ENCODE data around the gene SOX30. TPM values are rescaled to one million over a fixed set of nuclear protein-coding genes. Genes with fewer than 3 reads are reported as not detected.
"Not testable (repeated sequence)": the region's sequence is repeated elsewhere in the genome, so short reads cannot be mapped to it uniquely, and the experiment has no call there.

Gene SOX30
- total RNA-seq (ENCODE audit: unreplicated experiment): not detected
- long read RNA-seq: 0 reads

GRCh38 chr5:157652377-157652692 is at the start of gene SOX30:
Gene SOX30 (minus strand): TSS chr5:157652438. CDS start chr5:157652078, 360 bp downstream.
- TF ChIP-seq CTCF (IDR thresholded peaks at IDR 0.05; ENCODE audit: partially characterized antibody, unreplicated experiment): no peak
- Mint-ChIP-seq H3K4me3 (ENCODE audit: unreplicated experiment) (peak within 1 kb of the TSS; percentile 43), H3K9me3 (ENCODE audit: unreplicated experiment) (peaks cover 6% of the 10 kb centered on the region), H3K27me3 (ENCODE audit: unreplicated experiment) (peaks cover 2% of the 10 kb centered on the region), H3K27ac (ENCODE audit: unreplicated experiment) (no peak within 1 kb of the TSS), H3K36me3 (ENCODE audit: unreplicated experiment) (peaks cover 15% of the 10 kb centered on the region), H3K4me1 (ENCODE audit: low read depth, unreplicated experiment) (no peaks in the 10 kb centered on the region)
- DNase-seq: no peak

- H3K36me3 Mint-ChIP-seq (ENCODE audit: unreplicated experiment); H3K9me3 Mint-ChIP-seq (ENCODE audit: unreplicated experiment); H3K27me3 Mint-ChIP-seq (ENCODE audit: unreplicated experiment); H3K27ac Mint-ChIP-seq (ENCODE audit: unreplicated experiment); H3K4me1 Mint-ChIP-seq (ENCODE audit: low read depth, unreplicated experiment); DNase-seq; H3K4me3 Mint-ChIP-seq (ENCODE audit: unreplicated experiment): not testable (repeated sequence)
These were observed 46.4 kb upstream of the SOX30 start for GRCh38 chr5:157698674-157699073.

- H3K27ac Mint-ChIP-seq (ENCODE audit: unreplicated experiment); H3K36me3 Mint-ChIP-seq (ENCODE audit: unreplicated experiment); H3K27me3 Mint-ChIP-seq (ENCODE audit: unreplicated experiment); H3K4me1 Mint-ChIP-seq (ENCODE audit: low read depth, unreplicated experiment); H3K9me3 Mint-ChIP-seq (ENCODE audit: unreplicated experiment); H3K4me3 Mint-ChIP-seq (ENCODE audit: unreplicated experiment); DNase-seq: not testable (repeated sequence)
These were observed 43.9 kb upstream of the SOX30 start for GRCh38 chr5:157696154-157696553.

GRCh38 chr5:157693816-157694215 is 41.6 kb upstream of the SOX30 start:
- not testable (repeated sequence) for H3K4me3 Mint-ChIP-seq (ENCODE audit: unreplicated experiment); H3K36me3 Mint-ChIP-seq (ENCODE audit: unreplicated experiment); DNase-seq; H3K4me1 Mint-ChIP-seq (ENCODE audit: low read depth, unreplicated experiment); H3K27me3 Mint-ChIP-seq (ENCODE audit: unreplicated experiment); H3K9me3 Mint-ChIP-seq (ENCODE audit: unreplicated experiment); H3K27ac Mint-ChIP-seq (ENCODE audit: unreplicated experiment)

GRCh38 chr5:157690690-157691433 is 38.6 kb upstream of the SOX30 start:
- H3K27ac Mint-ChIP-seq (ENCODE audit: unreplicated experiment): no peak overlapping the region

GRCh38 chr5:157689942-157690689 is 37.9 kb upstream of the SOX30 start:
- TF ChIP-seq CTCF (IDR thresholded peaks at IDR 0.05; ENCODE audit: partially characterized antibody, unreplicated experiment): no peak
- no peaks in the 10 kb centered on the region for H3K4me1 Mint-ChIP-seq (ENCODE audit: low read depth, unreplicated experiment)
- DNase-seq: no peak
- no peak overlapping the region for H3K27ac Mint-ChIP-seq (ENCODE audit: unreplicated experiment)
- no peak overlapping the region for H3K4me3 Mint-ChIP-seq (ENCODE audit: unreplicated experiment)
- H3K27me3 Mint-ChIP-seq (ENCODE audit: unreplicated experiment): peaks cover 3% of the 10 kb centered on the region
- peaks cover 8% of the 10 kb centered on the region for H3K36me3 Mint-ChIP-seq (ENCODE audit: unreplicated experiment)
- peaks cover 4% of the 10 kb centered on the region for H3K9me3 Mint-ChIP-seq (ENCODE audit: unreplicated experiment)

More at GRCh38 chr5:157690690-157691433, 38.6 kb upstream of the SOX30 start:
- peaks cover 4% of the 10 kb centered on the region for H3K9me3 Mint-ChIP-seq (ENCODE audit: unreplicated experiment)
- H3K4me1 Mint-ChIP-seq (ENCODE audit: low read depth, unreplicated experiment): no peaks in the 10 kb centered on the region
- H3K27me3 Mint-ChIP-seq (ENCODE audit: unreplicated experiment): peaks cover 4% of the 10 kb centered on the region
- TF ChIP-seq CTCF (IDR thresholded peaks at IDR 0.05; ENCODE audit: partially characterized antibody, unreplicated experiment): no peak
- peaks cover 8% of the 10 kb centered on the region for H3K36me3 Mint-ChIP-seq (ENCODE audit: unreplicated experiment)
- no peak overlapping the region for H3K4me3 Mint-ChIP-seq (ENCODE audit: unreplicated experiment)
- DNase-seq: no peak
